Measurements from ENCODE around the gene C4BPB. TPM values are rescaled to one million over a fixed set of nuclear protein-coding genes. Genes with fewer than 3 reads are reported as not detected.
A peak's percentile ranks its signal among the peaks of the same experiment; 100 is the strongest.

C4BPB gene
- total and polyA plus RNA-seq, 2 of the 13 experiments (the other 11 are each of a cell fraction or from before 2014, with no cell fraction given) = 155 to 266 TPM

GRCh38 chr1:207088701-207089626 is at the start of gene C4BPB (continued):
- TF ChIP-seq ZSCAN29 (CRISPR knock-in tag; conservative IDR thresholded peaks at IDR 0.05) (peak; percentile 95), ZNF17 (CRISPR knock-in tag; IDR thresholded peaks at IDR 0.05) (no peak), ZNF781 (CRISPR knock-in tag; IDR thresholded peaks at IDR 0.05; ENCODE audit: borderline replicate concordance, not compliant biosample characterization) (peak; percentile 36), CEBPG (CRISPR knock-in tag; IDR thresholded peaks at IDR 0.05) (peak; percentile 73), ZNF138 (CRISPR knock-in tag; IDR thresholded peaks at IDR 0.05; ENCODE audit: low read depth) (no peak), ZGPAT (CRISPR knock-in tag; IDR thresholded peaks at IDR 0.05) (peak; percentile 95), MED13 (CRISPR knock-in tag; IDR thresholded peaks at IDR 0.05) (peak; percentile 50; the same call in 1 of the 2 replicates), POGZ (CRISPR knock-in tag; IDR thresholded peaks at IDR 0.05) (peak; percentile 85), NFE2 (CRISPR knock-in tag; IDR thresholded peaks at IDR 0.05) (no peak), RFXANK (CRISPR knock-in tag; IDR thresholded peaks at IDR 0.05) (no peak), ARID4A (CRISPR knock-in tag; IDR thresholded peaks at IDR 0.05; ENCODE audit: borderline replicate concordance) (peak; percentile 61; the same call in 1 of the 2 replicates), CEBPB (IDR thresholded peaks at IDR 0.05; ENCODE audit: borderline replicate concordance, low read depth, low read length) (peak; percentile 62), MED1 (CRISPR knock-in tag; IDR thresholded peaks at IDR 0.05) (peak; percentile 89)
- TF ChIP-seq, protein P1, sequence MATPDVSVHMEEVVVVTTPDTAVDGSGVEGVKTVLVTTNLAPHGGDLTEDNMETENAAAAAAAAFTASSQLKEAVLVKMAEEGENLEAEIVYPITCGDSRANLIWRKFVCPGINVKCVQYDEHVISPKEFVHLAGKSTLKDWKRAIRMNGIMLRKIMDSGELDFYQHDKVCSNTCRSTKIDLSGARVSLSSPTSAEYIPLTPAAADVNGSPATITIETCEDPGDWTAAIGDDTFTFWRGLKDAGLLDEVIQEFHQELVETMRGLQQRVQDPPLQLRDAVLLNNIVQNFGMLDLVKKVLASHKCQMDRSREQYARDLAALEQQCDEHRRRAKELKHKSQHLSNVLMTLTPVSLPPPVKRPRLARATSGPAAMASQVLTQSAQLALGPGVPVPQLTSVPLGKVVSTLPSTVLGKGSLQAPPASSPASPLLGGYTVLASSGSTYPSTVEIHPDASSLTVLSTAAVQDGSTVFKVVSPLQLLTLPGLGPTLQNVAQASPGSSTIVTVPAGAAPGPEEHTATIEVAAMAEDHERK (CRISPR knock-in tag; IDR thresholded peaks at IDR 0.05; ENCODE audit: low read depth) = no peak
- TF ChIP-seq, protein P2, sequence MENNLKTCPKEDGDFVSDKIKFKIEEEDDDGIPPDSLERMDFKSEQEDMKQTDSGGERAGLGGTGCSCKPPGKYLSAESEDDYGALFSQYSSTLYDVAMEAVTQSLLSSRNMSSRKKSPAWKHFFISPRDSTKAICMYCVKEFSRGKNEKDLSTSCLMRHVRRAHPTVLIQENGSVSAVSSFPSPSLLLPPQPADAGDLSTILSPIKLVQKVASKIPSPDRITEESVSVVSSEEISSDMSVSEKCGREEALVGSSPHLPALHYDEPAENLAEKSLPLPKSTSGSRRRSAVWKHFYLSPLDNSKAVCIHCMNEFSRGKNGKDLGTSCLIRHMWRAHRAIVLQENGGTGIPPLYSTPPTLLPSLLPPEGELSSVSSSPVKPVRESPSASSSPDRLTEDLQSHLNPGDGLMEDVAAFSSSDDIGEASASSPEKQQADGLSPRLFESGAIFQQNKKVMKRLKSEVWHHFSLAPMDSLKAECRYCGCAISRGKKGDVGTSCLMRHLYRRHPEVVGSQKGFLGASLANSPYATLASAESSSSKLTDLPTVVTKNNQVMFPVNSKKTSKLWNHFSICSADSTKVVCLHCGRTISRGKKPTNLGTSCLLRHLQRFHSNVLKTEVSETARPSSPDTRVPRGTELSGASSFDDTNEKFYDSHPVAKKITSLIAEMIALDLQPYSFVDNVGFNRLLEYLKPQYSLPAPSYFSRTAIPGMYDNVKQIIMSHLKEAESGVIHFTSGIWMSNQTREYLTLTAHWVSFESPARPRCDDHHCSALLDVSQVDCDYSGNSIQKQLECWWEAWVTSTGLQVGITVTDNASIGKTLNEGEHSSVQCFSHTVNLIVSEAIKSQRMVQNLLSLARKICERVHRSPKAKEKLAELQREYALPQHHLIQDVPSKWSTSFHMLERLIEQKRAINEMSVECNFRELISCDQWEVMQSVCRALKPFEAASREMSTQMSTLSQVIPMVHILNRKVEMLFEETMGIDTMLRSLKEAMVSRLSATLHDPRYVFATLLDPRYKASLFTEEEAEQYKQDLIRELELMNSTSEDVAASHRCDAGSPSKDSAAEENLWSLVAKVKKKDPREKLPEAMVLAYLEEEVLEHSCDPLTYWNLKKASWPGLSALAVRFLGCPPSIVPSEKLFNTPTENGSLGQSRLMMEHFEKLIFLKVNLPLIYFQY (CRISPR knock-in tag; IDR thresholded peaks at IDR 0.05; ENCODE audit: borderline replicate concordance) = 0 out of 2 replicates have a peak, but pooled peaks have one; percentile 44
- TF ChIP-seq, protein P3, sequence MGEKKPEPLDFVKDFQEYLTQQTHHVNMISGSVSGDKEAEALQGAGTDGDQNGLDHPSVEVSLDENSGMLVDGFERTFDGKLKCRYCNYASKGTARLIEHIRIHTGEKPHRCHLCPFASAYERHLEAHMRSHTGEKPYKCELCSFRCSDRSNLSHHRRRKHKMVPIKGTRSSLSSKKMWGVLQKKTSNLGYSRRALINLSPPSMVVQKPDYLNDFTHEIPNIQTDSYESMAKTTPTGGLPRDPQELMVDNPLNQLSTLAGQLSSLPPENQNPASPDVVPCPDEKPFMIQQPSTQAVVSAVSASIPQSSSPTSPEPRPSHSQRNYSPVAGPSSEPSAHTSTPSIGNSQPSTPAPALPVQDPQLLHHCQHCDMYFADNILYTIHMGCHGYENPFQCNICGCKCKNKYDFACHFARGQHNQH (CRISPR knock-in tag; IDR thresholded peaks at IDR 0.05) = peak; percentile 90
